IMR-90 (cell line): ENCODE measurements around the gene GALNT13. TPM values are rescaled to one million over a fixed set of nuclear protein-coding genes. Genes with fewer than 3 reads are reported as not detected.

Source experiments
- ATAC-seq: fragments of 200-7000 bp; cut with Tn5 transposase; 2 replicates; pipeline ENCODE4 v1.9.1; 2020; ENCODE audit warnings: low read depth, mild to moderate bottlenecking, moderate library complexity
- BruUV-seq: library from RNA; stranded (reverse); fragments of 400-500 nt; replicated peaks from 2 replicates; lab custom pipeline; 2021; lab: Mats Ljungman, UMichigan
- CTCF ChIA-PET: fragments of 300-600 bp; formaldehyde crosslinking; extraction: SDS; loops from one replicate; lab custom pipeline; 2021; ENCODE audit warnings: antibody characterized with exemption; lab: Yijun Ruan, JAX
- POLR2A ChIA-PET: fragments of 300-600 bp; sonication (Branson Sonifier 250); formaldehyde crosslinking; loops from one replicate; lab custom pipeline; 2022; ENCODE audit warnings: antibody characterized with exemption; ENCODE audit not compliant: unreplicated experiment; lab: Charles Lee
- DNase-seq: peaks from one replicate; pipeline ENCODE4 v3.0.0; 2013
- H2AFZ ChIP-seq: replicated peaks from 2 replicates; pipeline ENCODE3; 2013; ENCODE audit warnings: low read length, mild to moderate bottlenecking; ENCODE audit not compliant: poor library complexity
- H2AK5ac ChIP-seq: 2 replicates; pipeline ENCODE4 v1.6.1; 2013; ENCODE audit warnings: low read depth, low read length, inconsistent platforms
- H2AK9ac ChIP-seq: replicated peaks from 2 replicates; pipeline ENCODE3; 2013; ENCODE audit warnings: mild to moderate bottlenecking, low read depth, low read length, moderate library complexity; ENCODE audit not compliant: poor library complexity
- H2BK120ac ChIP-seq: 2 replicates; pipeline ENCODE4 v1.6.1; 2013; ENCODE audit warnings: low read depth, low read length, inconsistent platforms
- H2BK15ac ChIP-seq: 3 replicates; pipeline ENCODE4 v1.6.1; 2013; ENCODE audit warnings: low read depth, low read length, inconsistent platforms
- H2BK20ac ChIP-seq: 2 replicates; pipeline ENCODE4 v1.6.1; 2013; ENCODE audit warnings: low read depth, mild to moderate bottlenecking, inconsistent platforms, low read length, moderate library complexity
- H2BK5ac ChIP-seq: 2 replicates; pipeline ENCODE4 v1.6.1; 2013; ENCODE audit warnings: mild to moderate bottlenecking, low read depth, low read length, inconsistent platforms; ENCODE audit not compliant: poor library complexity, severe bottlenecking
- H3K14ac ChIP-seq: replicated peaks from 2 replicates; pipeline ENCODE4 v1.6.1; 2013; ENCODE audit warnings: low read depth, low read length, inconsistent platforms
- H3K18ac ChIP-seq: 2 replicates; pipeline ENCODE4 v1.6.1; 2013; ENCODE audit warnings: low read depth, low read length, control low read depth
- H3K23ac ChIP-seq: 2 replicates; pipeline ENCODE4 v1.6.1; 2013; ENCODE audit warnings: low read depth, low read length, inconsistent platforms
- H3K27ac ChIP-seq: 2 replicates; pipeline ENCODE4 v1.5.1; 2013; ENCODE audit warnings: mild to moderate bottlenecking, control low read depth, low read length; ENCODE audit not compliant: insufficient read depth
- H3K27me3 ChIP-seq: 2 replicates; pipeline ENCODE4 v1.6.1; 2013; ENCODE audit warnings: low read length; ENCODE audit not compliant: control insufficient read depth, insufficient read depth
- H3K36me3 ChIP-seq: 2 replicates; pipeline ENCODE4 v1.6.1; 2013; ENCODE audit warnings: low read length, mixed read lengths; ENCODE audit not compliant: control insufficient read depth, insufficient read depth
- H3K4ac ChIP-seq: 2 replicates; pipeline ENCODE4 v1.6.1; 2013; ENCODE audit warnings: low read depth, low read length, inconsistent platforms
- H3K4me1 ChIP-seq: 2 replicates; pipeline ENCODE4 v1.6.1; 2013; ENCODE audit warnings: low read length, mixed read lengths; ENCODE audit not compliant: control insufficient read depth, insufficient read depth
- H3K4me2 ChIP-seq: 2 replicates; pipeline ENCODE4 v1.6.1; 2013; ENCODE audit warnings: low read depth, mild to moderate bottlenecking, control low read depth, low read length, moderate library complexity
- H3K4me3 ChIP-seq: 2 replicates; pipeline ENCODE4 v1.5.1; 2013; ENCODE audit warnings: low read depth, mild to moderate bottlenecking, control low read depth, low read length, moderate library complexity; ENCODE audit not compliant: insufficient read depth
- H3K56ac ChIP-seq: 2 replicates; pipeline ENCODE4 v1.6.1; 2013; ENCODE audit warnings: low read length, inconsistent platforms; ENCODE audit not compliant: insufficient read depth; ENCODE audit errors: extremely low read depth
- H3K79me1 ChIP-seq, 2 experiments: 2 replicates each; pipeline ENCODE4 v1.6.1; 2013; ENCODE audit warnings: low read length in 2 of 2, inconsistent platforms in 1 of 2, low read depth in 1 of 2
- H3K9ac ChIP-seq: 2 replicates; pipeline ENCODE4 v1.6.1; 2013; ENCODE audit warnings: low read depth, low read length, control low read depth
- H3K9me1 ChIP-seq: 2 replicates; pipeline ENCODE4 v1.6.1; 2013; ENCODE audit warnings: low read length, inconsistent platforms; ENCODE audit not compliant: insufficient read depth
- H3K9me3 ChIP-seq: 2 replicates; pipeline ENCODE4 v1.6.1; 2013; ENCODE audit warnings: low read length; ENCODE audit not compliant: control insufficient read depth, insufficient read depth
- H4K20me1 ChIP-seq: 2 replicates; pipeline ENCODE4 v1.6.1; 2013; ENCODE audit warnings: low read length, inconsistent platforms; ENCODE audit not compliant: insufficient read depth
- H4K5ac ChIP-seq: 2 replicates; pipeline ENCODE4 v1.6.1; 2013; ENCODE audit warnings: mild to moderate bottlenecking, low read depth, low read length, control low read depth
- H4K8ac ChIP-seq, 2 experiments: 2 replicates each; pipeline ENCODE4 v1.6.1; 2013; ENCODE audit warnings: low read depth in 2 of 2, low read length in 2 of 2, control low read depth in 1 of 2, inconsistent platforms in 1 of 2
- H4K91ac ChIP-seq: 2 replicates; pipeline ENCODE4 v1.6.1; 2013; ENCODE audit warnings: low read depth, low read length, inconsistent platforms; ENCODE audit not compliant: insufficient read depth
- CEBPB ChIP-seq: IDR thresholded peaks from 2 replicates; pipeline ENCODE4 v1.6.1; 2012; ENCODE audit warnings: low read depth, low read length, improper control_type of control experiment
- CHD1 ChIP-seq: IDR thresholded peaks from 2 replicates; pipeline ENCODE4 v1.6.1; 2012; ENCODE audit warnings: low read depth, low read length, improper control_type of control experiment
- MAFK ChIP-seq: IDR thresholded peaks from 2 replicates; pipeline ENCODE4 v1.6.1; 2012; ENCODE audit warnings: low read depth, low read length, improper control_type of control experiment
- RAD21 ChIP-seq: IDR thresholded peaks from 2 replicates; pipeline ENCODE4 v1.6.1; 2012; ENCODE audit warnings: low read length, improper control_type of control experiment
- RCOR1 ChIP-seq: IDR thresholded peaks from 2 replicates; pipeline ENCODE4 v1.6.1; 2012; ENCODE audit warnings: mild to moderate bottlenecking, low read length, improper control_type of control experiment; ENCODE audit not compliant: insufficient replicate concordance
- RFX5 ChIP-seq: IDR thresholded peaks from 2 replicates; pipeline ENCODE4 v1.8.0; 2012; ENCODE audit warnings: low read depth, mild to moderate bottlenecking, low read length, moderate library complexity
- WGBS, 2 experiments: methylation state at CpG; one replicate each; pipeline versions ENCODE4 v1.1.5 to v1.1.7; 2013; ENCODE audit warnings: missing lambda C conversion rate in 2 of 2; ENCODE audit not compliant: insufficient read length in 1 of 2; ENCODE audit errors: extremely low coverage in 2 of 2; 5-methylcytosine and 5-hydroxymethylcytosine counted together
- dilution Hi-C: fragments of 300-500 bp; cut with HindIII; formaldehyde crosslinking; loops from one replicate; pipeline ENCODE4 v1.14.3; 2018; ENCODE audit warnings: low sequenced_read_pairs; ENCODE audit not compliant: unreplicated experiment
- in situ Hi-C: fragments of 300-500 bp; cut with MboI; formaldehyde crosslinking; loops from 3 replicates; pipeline ENCODE4 v1.14.3; 2019; ENCODE audit warnings: low sequenced_read_pairs, inconsistent platforms, mixed read lengths
- intact Hi-C: fragments of 100-400 bp; cut with micrococcal nuclease; formaldehyde crosslinking; loops from 2 replicates; pipeline ENCODE4 v1.10.0; 2022
- polyA plus RNA-seq, 3 experiments: library from polyadenylated mRNA; depleted of rRNA; stranded (reverse); fragments of >200 nt; gene quantifications; 2 replicates each; pipeline ENCODE4 v1.2.3, GENCODE V29; 2012; ENCODE audit warnings: low replicate concordance in 1 of 3
- total RNA-seq: library from RNA; depleted of rRNA; stranded (reverse); fragments of >200 nt; gene quantifications from 2 replicates; pipeline ENCODE4 v1.2.3, GENCODE V29; 2012
- TF ChIP-seq, protein P1 (sequence below): fragments of 150-350 bp; IDR thresholded peaks from 2 replicates; pipeline ENCODE4 v1.6.1; 2016; ENCODE audit warnings: low read depth, mild to moderate bottlenecking, low read length, moderate library complexity, borderline replicate concordance

GALNT13 gene
- total and polyA plus RNA-seq, 2 of the 4 experiments (the other 2 are of a cell fraction): 0.03 TPM; not detected in 1

DNA sequence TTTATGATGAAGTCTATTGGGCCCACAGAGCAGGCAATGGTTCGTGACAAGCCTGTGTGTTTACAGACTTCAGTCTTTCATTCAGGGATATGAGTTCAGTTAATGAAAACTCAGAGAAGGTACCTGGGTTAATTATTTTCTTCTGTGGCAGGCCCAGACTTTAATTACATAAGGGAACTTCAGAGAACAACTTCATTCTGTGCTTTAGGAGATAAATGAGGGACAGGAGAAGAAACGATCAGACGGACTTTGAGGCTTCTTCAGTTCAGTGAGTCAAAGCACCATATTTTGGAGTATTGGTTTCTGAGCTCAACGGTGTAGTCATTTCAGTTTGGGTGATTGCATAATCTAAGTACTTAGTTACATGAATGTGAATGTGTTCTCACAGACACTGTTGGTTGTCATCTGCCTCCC is 623.7 kb downstream of the GALNT13 start:
- ATAC-seq: no peak
- intact Hi-C loops: no loop called here

More for the DNA sequence above, 623.7 kb downstream of the GALNT13 start:
- DNase-seq: no peak
- Histone ChIP-seq H3K9ac (no peak overlapping the region), H2AK9ac (no peak overlapping the region), H3K23ac (no peak overlapping the region), H3K9me3 (peaks cover 6% of the 10 kb centered on the region), H2BK15ac (no peak overlapping the region), H2BK5ac (no peak overlapping the region), H4K91ac (no peak overlapping the region), H3K27me3 (no peaks in the 10 kb centered on the region), H3K79me1 (no peaks in the 10 kb centered on the region), H4K8ac (no peak overlapping the region), H3K9me1 (no peaks in the 10 kb centered on the region), H2BK20ac (no peak overlapping the region), H3K27ac (no peak overlapping the region), H3K4me2 (no peak overlapping the region), H3K4me1 (no peaks in the 10 kb centered on the region), H3K4ac (no peak overlapping the region), H3K18ac (no peak overlapping the region), H2AFZ (no peak overlapping the region), H2BK120ac (no peak overlapping the region), H3K36me3 (no peaks in the 10 kb centered on the region), H3K56ac (no peak overlapping the region), H3K4me3 (no peak overlapping the region), H4K20me1 (no peaks in the 10 kb centered on the region), H2AK5ac (no peak overlapping the region), H3K14ac (no peak overlapping the region), H4K5ac (no peak overlapping the region)
- BruUV-seq: no TSS peak
- in situ Hi-C loops (no loop called here), dilution Hi-C loops (no loop called here)
- TF ChIP-seq RAD21: no peak
- no peak for TF ChIP-seq MAFK
- TF ChIP-seq RCOR1: no peak
- TF ChIP-seq CEBPB: peak; percentile 24; the same call in 1 of the 2 replicates
- TF ChIP-seq CHD1: no peak
- TF ChIP-seq, protein P1, sequence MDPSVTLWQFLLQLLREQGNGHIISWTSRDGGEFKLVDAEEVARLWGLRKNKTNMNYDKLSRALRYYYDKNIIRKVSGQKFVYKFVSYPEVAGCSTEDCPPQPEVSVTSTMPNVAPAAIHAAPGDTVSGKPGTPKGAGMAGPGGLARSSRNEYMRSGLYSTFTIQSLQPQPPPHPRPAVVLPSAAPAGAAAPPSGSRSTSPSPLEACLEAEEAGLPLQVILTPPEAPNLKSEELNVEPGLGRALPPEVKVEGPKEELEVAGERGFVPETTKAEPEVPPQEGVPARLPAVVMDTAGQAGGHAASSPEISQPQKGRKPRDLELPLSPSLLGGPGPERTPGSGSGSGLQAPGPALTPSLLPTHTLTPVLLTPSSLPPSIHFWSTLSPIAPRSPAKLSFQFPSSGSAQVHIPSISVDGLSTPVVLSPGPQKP: no peak
- TF ChIP-seq RFX5: no peak
- no CpG with 5 or more reads among the region's 4 CpGs for WGBS, 2 experiments
- ChIA-PET CTCF (no interaction called here), POLR2A (no interaction called here)
